ENCODE data around the gene IL17RD. TPM values are rescaled to one million over a fixed set of nuclear protein-coding genes. Genes with fewer than 3 reads are reported as not detected.

The IL17RD gene
- polyA plus RNA-seq, 3 donors: 49.5 to 60.5 (median 58.4) TPM

DNA sequence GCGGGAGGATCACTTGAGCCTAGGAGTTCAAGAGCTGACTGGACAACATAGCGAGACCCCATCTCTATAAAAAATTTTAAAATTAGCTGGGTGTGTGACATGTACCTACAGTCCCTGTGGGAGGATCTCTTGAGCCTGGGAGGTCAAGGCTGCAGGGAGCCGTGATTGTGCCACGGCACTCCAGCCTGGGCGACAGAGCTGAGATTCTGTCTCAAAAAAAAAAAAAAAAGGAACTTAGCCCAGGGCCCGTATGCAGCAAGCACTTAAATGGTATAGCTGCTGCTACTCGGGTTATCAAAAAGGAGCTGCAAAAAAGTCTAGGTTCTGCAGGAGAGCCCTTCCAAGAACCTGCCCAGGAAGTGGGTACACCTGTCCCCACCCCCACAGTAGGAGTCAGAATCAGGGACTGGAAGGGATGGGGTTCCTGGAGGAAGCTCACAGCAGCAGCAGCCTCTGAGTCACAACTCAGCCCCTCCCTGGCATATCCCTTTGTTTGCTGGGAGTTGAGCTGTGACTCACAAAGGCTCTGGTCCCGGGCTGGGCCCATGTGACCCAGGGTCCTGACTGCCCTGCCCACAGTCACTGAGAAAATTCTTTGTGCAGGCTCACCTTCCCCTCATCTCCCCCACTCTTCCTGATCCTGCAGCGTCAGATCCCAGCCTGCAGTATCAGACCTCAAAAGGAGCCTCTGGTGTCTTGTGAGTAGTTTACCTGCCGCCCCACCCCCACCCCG is 104.9 kb downstream of the IL17RD start, which contains the start of gene SPATA12:
Gene SPATA12 (plus strand): TSS at position 576 of the 733 bp plus-strand sequence. CDS start 13,031 bp downstream, outside the sequence.
- DNase-seq (ENCODE audit: extremely low read depth in 1 of 11, low read depth in 9 of 11, low spot score in 4 of 11): peak in 1 of 11 donors; percentile 18

DNA sequence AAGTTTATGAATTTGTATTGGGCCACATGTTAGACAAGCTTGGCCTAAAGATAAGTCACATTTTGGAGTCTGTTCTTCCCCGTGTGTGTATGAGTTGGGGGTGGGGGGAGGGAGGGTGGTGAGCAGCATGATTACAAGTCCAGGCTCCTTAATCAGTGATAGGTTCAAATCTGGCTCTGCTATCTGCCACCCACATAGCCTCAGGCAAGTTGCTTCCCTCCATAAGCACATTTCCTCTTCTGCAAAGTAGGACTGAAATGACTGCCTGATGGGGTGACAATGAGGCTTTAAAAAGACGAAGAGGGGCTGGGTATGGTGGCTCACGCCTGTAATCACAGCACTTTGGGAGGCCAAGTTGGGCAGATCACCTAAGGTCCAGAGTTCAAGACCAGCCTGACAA is 105.7 kb downstream of the IL17RD start:
- DNase-seq (ENCODE audit: extremely low read depth in 1 of 11, low read depth in 9 of 11, low spot score in 4 of 11): no peak

DNA sequence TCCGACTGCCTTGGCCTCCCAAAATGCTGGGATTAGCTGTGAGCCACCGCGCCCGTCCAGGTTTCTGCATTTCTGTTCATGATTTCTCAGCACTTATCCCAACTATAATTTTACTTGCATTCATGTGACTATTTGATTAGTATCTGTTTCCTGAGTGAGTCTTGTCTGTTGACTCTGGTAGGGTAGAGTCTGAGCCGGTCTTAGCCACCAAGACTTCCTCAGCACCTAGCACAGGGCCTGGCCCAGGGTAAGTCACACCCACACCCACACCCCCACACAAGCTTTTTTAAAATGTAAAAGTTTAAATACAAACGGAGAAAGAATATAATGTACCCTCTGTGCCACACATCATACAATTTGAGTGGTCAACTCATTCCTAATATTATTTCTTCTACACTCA is 107.8 kb downstream of the IL17RD start:
- DNase-seq (ENCODE audit: extremely low read depth in 1 of 11, low read depth in 9 of 11, low spot score in 4 of 11): no peak

DNA sequence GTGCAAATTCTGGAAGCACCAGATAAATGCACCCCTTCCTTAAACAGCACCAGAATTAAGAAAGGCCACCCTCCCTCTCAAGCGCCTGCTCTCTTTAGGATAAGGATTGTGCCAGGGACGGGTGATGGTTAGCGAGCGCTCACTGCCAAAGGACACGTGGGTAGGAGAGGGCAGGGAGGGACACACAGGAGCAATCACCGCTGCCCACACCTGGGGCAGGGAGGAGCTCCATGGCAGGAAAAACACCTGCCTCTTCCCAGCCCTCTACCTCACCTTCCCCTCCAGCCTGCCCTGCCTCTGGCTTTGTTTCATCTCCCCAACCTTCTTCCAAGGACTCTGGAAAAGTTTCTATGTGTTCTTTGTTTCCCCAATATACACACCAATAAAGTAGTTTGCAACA is 112.0 kb downstream of the IL17RD start:
- no peak for DNase-seq (ENCODE audit: extremely low read depth in 1 of 11, low read depth in 9 of 11, low spot score in 4 of 11)

DNA sequence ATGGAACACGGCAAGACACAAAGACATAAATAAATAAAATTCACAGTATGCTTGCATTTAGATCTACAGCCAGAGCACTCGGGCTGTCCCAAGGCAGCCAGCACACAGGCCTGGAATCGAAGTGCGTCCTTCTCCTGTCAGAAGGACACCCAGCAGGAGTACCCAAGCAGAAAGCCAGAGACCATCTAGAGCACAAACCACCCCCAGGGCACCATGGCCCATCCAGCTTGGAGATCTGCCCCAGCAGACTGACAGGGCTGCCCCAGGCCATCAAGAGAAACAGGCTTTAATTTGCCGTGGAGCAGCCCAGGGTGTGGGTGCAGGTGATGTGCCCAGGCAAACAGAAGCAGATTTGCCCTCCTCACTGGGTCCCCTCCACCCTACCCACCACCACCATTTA is 112.5 kb downstream of the IL17RD start:
- no peak for DNase-seq (ENCODE audit: extremely low read depth in 1 of 11, low read depth in 9 of 11, low spot score in 4 of 11)

DNA sequence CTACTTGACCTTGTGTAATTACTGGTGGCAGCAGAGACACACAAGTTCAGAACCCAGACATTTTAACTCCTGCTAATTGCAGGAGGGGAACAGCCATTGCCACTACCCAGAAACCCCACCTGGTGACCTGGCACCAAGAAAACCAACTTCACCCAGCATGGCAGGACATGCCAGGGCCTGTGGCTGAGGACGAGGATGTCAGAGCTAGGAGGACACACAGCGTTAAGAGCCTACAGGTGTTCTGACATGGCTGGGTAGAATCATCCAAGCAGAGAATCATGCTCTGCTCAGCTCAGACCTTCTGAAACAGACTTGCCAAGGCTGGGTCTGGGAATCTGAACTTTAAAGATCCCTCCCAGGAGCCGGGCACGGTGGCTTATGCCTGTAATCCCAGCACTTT is 116.4 kb downstream of the IL17RD start:
- DNase-seq (ENCODE audit: extremely low read depth in 1 of 11, low read depth in 9 of 11, low spot score in 4 of 11): no peak

DNA sequence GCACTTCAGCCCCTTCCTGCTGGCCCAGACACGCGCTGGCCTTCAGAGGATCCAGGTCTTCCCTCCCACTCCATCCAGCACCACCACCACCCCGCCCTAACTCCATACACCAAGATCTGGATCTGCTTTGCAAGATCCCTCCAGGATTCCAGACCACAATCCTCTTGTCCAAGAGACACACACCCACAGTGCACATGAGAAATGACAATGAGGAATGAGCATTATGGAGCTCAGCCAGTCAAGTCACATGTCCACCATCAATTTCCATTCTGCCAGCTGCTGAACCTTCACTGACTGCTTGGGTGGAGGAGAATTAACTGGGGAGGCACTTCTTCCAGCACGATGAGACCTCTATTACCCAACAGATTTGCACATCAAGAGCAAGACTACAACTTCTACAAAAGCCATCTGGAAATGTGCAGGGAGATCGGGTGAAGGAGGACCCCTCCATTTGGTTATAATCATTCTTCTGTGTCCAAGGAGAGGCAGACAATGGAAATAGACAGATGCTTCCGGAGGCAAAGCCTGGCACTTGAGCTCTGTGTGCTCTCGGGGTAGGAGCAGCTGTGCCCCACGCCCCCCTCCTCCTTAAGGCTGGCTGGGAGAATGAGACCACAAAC is 117.0 kb downstream of the IL17RD start:
- DNase-seq (ENCODE audit: extremely low read depth in 1 of 11, low read depth in 9 of 11, low spot score in 4 of 11): peak in 3 of 11 donors; percentile 32 to 45 (median 39)

DNA sequence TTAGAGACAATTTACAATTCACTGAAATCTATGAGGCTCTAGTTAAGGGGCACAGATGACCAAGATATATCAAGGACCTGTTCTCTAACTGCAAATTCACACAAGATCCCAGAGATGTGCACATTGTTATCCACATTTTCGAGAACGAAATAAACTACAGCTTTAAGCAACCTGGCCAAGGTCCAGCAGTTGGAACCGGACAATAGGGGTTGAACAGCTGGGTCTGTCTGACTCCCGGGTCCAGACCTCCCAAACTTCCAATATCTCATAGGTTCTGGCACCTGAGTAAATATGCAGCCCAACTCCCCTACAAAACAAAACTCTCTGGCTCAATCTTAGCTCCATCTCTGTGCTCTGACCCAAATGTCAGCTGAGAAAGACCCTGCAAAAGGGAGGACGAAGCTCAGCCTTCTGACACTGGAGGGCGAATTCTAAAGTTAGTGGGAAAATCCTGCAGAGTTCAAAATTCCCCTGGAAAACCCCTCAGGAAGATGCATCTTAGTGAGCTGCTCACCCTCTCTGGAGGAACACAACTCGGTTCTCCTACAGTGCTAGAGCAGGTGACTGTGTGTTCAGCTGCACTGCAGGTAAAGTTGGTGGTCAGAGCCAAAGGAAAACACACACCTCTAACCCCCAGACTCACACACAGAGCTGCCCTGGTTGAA is 118.9 kb downstream of the IL17RD start:
- DNase-seq (ENCODE audit: extremely low read depth in 1 of 11, low read depth in 9 of 11, low spot score in 4 of 11): no peak

DNA sequence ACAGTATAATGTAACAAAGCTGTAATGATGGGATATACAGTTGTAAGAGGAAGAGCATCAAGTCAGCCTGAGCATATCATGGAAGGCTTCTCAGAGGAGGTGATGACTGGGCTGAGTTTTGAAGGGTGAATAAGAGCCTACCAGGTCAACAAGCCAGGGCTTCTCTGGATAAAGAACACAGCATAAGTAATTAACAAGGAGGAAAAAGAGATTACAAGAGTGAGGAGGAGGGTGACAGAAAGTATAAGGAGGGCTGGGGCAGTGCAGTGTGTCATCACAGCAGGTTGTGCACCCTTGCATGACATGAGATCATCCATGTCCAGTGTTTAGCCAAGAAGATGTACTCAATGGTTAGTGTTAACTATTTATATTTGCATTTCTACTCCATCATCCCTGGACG is 121.6 kb downstream of the IL17RD start:
- DNase-seq (ENCODE audit: extremely low read depth in 1 of 11, low read depth in 9 of 11, low spot score in 4 of 11): no peak

DNA sequence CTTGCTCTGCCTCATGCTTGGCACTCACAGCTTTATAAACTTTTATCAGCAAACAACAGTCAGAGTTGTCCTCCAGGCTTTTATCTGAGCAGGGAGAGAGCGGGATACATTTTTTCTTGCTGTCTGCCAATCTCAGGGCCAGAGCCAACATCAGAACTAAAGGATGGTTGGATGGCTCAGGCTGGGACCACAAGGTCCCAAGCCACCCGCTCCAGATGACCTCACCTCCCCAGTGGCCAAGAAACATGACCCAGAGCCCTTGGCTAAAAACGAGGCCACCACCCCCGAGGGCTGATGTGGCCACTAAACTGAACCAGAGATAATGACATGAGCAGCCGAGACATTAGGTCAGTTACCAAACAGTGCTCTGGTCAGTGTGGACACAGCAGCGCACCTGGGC is 123.5 kb downstream of the IL17RD start:
- DNase-seq (ENCODE audit: extremely low read depth in 1 of 11, low read depth in 9 of 11, low spot score in 4 of 11): no peak

Other genes starting within 250 kb of the IL17RD start
- gene SPATA12, start 104.7 kb downstream of the IL17RD start, polyA plus RNA-seq (ENCODE audit: insufficient read length in 3 of 3): under 1 TPM; 0.04 to 0.12 (median 0.12) TPM
- 1 to 10 TPM; 3.6 to 4.7 (median 4.4) TPM for gene HESX1, start 34.6 kb upstream of the IL17RD start, polyA plus RNA-seq (ENCODE audit: insufficient read length in 3 of 3)
- gene APPL1, start 62.4 kb upstream of the IL17RD start, polyA plus RNA-seq (ENCODE audit: insufficient read length in 3 of 3): 10 to 100 TPM; 44.1 to 51.0 (median 44.6) TPM
- 1 to 10 TPM in 1 of 3 donors, under 1 TPM in 2; 0.60 to 1.3 (median 0.68) TPM for gene ASB14, start 127.3 kb upstream of the IL17RD start, polyA plus RNA-seq (ENCODE audit: insufficient read length in 3 of 3)